Measurements from ENCODE around the gene HSD11B1L.

DNA sequence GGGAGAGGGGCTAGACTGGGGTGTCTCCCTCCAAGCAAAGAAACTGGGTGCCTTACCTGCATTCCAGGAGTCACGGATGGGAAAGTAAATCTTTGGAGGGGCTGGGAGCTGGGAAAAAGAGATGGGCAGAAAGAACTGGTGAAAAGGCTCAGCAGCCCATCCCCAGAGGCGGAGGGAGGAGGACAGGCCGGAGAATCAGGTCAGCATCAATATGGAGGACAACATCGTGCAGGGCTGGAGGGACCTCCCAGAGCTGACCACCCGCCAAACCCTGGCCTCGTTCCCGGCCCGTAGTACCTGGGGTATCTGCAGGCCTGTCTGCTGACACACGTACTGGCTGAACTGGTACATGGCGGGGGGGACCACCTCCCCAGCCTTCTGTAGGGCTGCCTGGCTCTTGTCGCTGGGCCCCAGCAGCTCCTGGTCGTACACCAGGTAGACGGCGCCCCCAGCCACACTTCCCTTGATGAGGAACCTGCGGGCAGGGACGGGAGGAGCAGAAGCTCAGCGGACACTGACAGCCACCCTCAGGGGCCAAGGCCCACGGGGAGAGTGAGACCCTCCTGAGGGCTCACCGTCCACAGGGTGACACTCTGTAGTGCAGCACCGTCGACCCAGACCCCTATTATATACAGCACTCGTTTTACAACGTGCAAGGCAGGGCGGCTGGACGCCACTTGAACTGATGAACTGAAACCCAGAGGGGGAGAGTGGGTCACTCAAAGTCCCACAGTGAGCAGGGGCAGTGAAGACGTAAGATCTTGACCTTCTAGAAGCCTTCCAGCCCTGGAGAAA lies 1.3 kb upstream of the HSD11B1L start:
- no peak for TF ChIP-seq CTCF (IDR thresholded peaks at IDR 0.05)
- TF ChIP-seq POLR2A (IDR thresholded peaks at IDR 0.05) = no peak

All from body of pancreas (tissue), 4 donors.